ENCODE results near the gene DICER1.

The DICER1 gene

GRCh38 chr14:95121911-95122620, 35.3 kb downstream of the DICER1 start:
- DNase-seq = no peak

GRCh38 chr14:95119336-95119735, 38.0 kb downstream of the DICER1 start:
- no peak for DNase-seq

- DNase-seq = no peak
Observed at GRCh38 chr14:95117937-95118721, 39.2 kb downstream of the DICER1 start.

GRCh38 chr14:95113476-95113875, 43.9 kb downstream of the DICER1 start:
- DNase-seq = no peak

GRCh38 chr14:95111507-95112164, 45.7 kb downstream of the DICER1 start:
- DNase-seq = no peak

- no peak for DNase-seq
Observed at GRCh38 chr14:95110178-95110577, 47.2 kb downstream of the DICER1 start.

- DNase-seq = no peak
Observed at GRCh38 chr14:95107711-95108110, 49.6 kb downstream of the DICER1 start.

- DNase-seq = no peak
Observed at GRCh38 chr14:95106971-95107370, 50.4 kb downstream of the DICER1 start.

- DNase-seq = no peak
Observed at GRCh38 chr14:95104911-95105310, 52.4 kb downstream of the DICER1 start.

- no peak for DNase-seq
Observed at GRCh38 chr14:95102680-95103044, 54.7 kb downstream of the DICER1 start.

- no peak for DNase-seq
Observed at GRCh38 chr14:95101736-95102679, 55.3 kb downstream of the DICER1 start.

- peak; percentile 41 for DNase-seq
Observed at GRCh38 chr14:95098984-95099599, 58.2 kb downstream of the DICER1 start.

GRCh38 chr14:95097385-95097784, 59.9 kb downstream of the DICER1 start:
- DNase-seq = no peak

GRCh38 chr14:95096476-95096875, 60.9 kb downstream of the DICER1 start:
- no peak for DNase-seq

- no peak for DNase-seq
Observed at GRCh38 chr14:95095996-95096395, 61.3 kb downstream of the DICER1 start.

- DNase-seq = no peak
Observed at GRCh38 chr14:95092723-95093122, 64.6 kb downstream of the DICER1 start.

- DNase-seq = no peak
Observed at GRCh38 chr14:95091581-95091980, 65.7 kb downstream of the DICER1 start.

- no peak for DNase-seq
Observed at GRCh38 chr14:95088665-95089064, 68.7 kb downstream of the DICER1 start.

- no peak for DNase-seq
Observed at GRCh38 chr14:95087619-95088018, 69.7 kb downstream of the DICER1 start.

GRCh38 chr14:95085321-95085720, 72.0 kb downstream of the DICER1 start:
- no peak for DNase-seq

GRCh38 chr14:95078867-95079266, 78.5 kb downstream of the DICER1 start:
- no peak for DNase-seq

GRCh38 chr14:95077345-95077744, 80.0 kb downstream of the DICER1 start:
- no peak for DNase-seq

Data from CD4-positive, alpha-beta T cell treated with Interleukin-21 for 1 hour (primary cell).